GM21723 (cell line): ENCODE results near the gene TOX2.
"Not testable (repeated sequence)": the region's sequence is repeated elsewhere in the genome, so short reads cannot be mapped to it uniquely, and the experiment has no call there.

Source experiments
- ATAC-seq: cut with Tn5 transposase; IDR thresholded peaks from one replicate; pipeline ENCODE4 v1.9.1; 2021; ENCODE audit warnings: mild to moderate bottlenecking, moderate library complexity; ENCODE audit not compliant: unreplicated experiment

TOX2 gene

GRCh38 chr20:44029848-44030230 is 115.2 kb downstream of the TOX2 start:
- no peak for ATAC-seq

DNA sequence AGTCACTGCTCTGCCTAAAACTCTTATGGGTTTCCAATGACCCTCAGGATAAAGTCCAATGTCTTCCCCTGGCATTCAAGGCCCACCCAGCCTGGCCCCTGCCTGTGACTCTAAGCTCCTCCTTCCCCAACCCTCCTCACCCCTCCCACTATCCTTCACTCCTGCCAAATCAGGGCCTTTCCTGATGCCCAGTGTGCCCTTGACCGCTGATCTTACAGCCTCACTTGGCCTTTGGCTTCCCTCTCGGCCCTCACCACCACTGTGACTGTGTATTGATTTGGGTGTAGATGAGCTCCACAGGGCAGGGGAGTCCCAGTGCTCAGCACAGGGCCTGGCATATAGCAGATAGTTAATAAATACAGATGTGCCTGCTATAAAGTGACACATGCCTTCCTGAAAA is 115.7 kb downstream of the TOX2 start:
- no peak for ATAC-seq

DNA sequence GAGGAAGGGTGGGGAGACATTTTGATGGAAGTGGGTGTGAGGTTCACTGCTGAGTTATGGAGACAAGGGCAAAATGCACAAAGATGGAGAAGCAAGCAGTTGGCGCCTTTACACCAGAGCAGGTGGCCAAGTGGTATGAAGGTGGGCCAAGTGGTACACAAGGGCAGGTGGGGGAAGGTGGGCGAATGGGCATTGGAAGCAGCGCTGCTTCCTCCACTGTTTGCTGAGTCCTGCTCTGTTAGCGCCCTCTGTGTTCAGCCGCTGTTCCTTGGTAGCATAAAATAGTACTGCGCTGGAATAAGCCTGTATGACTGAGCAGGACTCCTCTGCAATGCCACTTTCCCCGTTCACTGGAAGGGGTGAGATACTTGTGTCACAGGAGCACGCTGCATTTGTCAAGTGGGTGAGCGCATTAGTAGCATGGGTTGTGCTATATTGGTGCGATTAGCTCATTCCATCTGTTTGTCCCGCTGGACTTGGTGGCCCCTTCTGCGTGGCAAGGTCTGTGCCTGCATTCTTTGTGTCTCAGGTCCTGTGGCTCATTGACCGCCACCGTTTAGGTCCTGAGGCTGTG is 116.4 kb downstream of the TOX2 start:
- no peak for ATAC-seq

- ATAC-seq, result no peak
Measured at GRCh38 chr20:44031781-44032582, 117.3 kb downstream of the TOX2 start.

- no peak for ATAC-seq
Measured at GRCh38 chr20:44032583-44033331, 118.1 kb downstream of the TOX2 start.

DNA sequence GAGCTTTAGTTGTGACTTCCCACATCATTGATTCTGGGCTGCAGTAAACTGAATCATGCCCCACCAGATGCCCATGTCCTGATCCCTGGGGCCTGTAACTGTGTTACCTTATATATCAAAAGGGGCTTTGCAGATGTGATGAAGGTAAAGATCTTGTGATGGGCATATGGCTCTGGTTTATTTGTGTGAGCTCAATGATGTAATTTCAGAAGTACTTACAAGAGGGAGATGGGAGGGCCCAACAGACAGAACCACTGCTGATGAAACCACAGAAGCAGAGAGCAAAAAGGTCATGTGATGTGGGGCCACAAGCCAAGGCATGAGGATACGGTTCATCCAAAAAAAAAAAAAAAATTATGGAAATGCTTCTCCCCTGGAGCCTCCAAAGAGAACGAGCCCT is 118.7 kb downstream of the TOX2 start:
- no peak for ATAC-seq

DNA sequence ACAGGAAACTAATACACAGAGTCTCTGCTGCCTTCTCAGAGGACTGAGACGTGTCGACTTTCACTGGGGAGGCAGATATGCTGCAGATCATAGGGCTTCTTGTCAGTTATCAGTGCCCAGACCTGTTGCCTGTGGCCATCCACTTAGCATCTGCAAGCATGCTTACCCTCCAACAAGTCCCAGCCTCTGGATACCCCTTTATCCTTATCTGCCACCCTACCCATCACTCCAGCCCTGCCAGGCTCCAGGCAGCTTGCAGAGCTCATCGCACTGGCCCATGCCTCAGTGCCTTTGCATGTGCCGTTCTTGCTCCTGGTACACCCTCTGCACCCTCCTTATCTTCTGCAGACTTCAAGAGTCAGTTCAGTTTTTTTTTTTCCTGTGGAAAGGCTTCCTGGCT is 119.2 kb downstream of the TOX2 start:
- ATAC-seq, result no peak

DNA sequence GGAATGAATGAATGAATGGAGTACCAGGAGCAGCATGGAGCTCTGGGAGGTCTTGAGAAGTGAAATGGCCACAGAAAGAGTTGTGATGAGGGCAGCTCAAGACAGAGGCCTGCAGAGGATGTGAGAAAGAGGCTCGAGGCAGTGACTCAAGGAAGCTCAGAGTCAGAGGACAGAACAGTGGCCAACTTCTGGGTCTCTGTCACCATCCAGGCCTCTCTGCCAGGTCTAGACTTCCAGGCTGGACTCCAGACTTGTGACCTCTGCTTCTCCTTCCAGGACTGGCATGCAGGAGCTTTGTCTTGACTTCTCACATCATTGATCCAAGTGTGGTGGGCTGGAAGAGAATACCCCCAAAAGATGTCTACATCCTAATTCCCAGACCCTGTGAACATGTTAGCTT is 119.8 kb downstream of the TOX2 start:
- ATAC-seq, result no peak

- ATAC-seq, result no peak
Measured at GRCh38 chr20:44034965-44035635, 120.4 kb downstream of the TOX2 start.

- ATAC-seq, result no peak
Measured at GRCh38 chr20:44035924-44036323, 121.3 kb downstream of the TOX2 start.

DNA sequence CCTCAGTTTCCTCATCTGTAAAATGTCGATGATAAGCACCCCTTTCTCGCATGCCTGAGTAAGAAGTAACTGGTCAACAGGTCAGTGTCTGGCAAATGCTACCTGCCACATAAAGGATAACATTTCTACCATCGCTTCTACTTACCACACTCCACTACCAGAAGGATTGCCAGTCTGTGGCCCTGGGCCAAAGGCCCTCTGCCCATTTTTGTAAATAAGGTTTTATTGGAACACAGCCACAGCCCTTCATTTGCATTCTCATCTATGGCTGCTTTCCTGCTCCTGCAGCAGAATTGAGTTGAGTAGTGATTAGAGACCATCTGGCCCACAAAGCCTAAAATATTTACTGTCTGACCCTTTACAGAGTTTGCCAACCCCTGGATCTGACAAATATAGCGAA is 121.8 kb downstream of the TOX2 start:
- ATAC-seq, result no peak

GRCh38 chr20:44038681-44039123 is 124.0 kb downstream of the TOX2 start:
- ATAC-seq, result no peak

GRCh38 chr20:44039147-44039546 is 124.5 kb downstream of the TOX2 start:
- ATAC-seq, result no peak

DNA sequence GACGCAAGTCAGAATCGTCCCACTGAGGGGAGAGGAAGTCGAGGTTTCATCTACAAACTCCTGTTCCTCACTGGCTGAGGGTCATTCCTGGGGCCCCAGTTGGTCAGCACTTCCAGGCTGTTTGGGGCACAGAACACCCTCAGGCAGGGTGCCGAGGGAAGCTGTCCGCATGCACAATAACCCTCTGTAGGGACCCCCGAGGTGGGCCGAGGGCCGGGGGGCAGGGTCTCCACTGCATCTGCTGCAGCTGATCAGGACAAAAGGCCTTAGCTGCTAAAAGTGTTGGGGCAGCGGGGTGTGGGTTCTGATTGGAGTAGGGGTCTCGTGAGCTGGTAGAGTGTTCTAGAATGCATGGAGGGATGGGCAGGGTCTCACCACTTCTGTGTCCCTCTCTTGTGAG is 125.1 kb downstream of the TOX2 start:
- ATAC-seq, result no peak

DNA sequence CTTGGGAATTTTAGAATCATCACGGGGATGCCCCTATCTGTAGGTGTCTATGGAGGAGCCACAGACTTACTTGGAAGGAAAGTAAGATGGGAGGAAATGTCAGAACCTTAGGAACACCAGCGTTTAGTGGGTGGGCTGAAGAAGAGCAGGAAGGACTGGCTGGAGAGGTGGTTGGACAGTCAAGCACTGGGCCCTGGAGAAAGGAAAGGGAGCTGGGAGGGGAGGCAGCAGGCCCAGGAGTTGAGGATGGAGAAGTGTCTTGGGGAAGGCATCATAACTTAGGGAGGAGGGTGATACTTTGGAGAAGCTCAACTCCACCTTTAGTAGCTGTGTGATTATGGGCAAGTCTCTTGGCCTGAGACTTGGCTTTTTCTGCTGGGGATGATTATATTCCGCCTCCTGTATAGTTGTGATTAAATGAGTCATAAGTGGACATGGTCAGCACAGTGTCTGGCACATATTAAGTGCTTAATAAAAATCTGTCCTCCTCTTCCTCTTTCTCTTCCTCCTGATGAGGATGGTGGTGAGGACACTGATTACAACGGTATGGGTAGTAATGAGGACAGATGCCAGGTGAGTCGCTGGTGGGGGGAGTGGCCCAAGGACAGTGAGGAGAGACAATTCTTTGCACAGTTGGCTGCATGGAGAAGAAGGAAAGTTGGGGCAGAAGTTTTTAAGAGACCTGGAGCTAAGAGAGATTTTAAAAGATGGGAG is 125.7 kb downstream of the TOX2 start:
- ATAC-seq, result no peak

- no peak for ATAC-seq
Measured at GRCh38 chr20:44041001-44041400, 126.3 kb downstream of the TOX2 start.

GRCh38 chr20:44044712-44045111 is 130.1 kb downstream of the TOX2 start:
- not testable (repeated sequence) for ATAC-seq

GRCh38 chr20:44050327-44050726 is 135.7 kb downstream of the TOX2 start:
- no peak for ATAC-seq

DNA sequence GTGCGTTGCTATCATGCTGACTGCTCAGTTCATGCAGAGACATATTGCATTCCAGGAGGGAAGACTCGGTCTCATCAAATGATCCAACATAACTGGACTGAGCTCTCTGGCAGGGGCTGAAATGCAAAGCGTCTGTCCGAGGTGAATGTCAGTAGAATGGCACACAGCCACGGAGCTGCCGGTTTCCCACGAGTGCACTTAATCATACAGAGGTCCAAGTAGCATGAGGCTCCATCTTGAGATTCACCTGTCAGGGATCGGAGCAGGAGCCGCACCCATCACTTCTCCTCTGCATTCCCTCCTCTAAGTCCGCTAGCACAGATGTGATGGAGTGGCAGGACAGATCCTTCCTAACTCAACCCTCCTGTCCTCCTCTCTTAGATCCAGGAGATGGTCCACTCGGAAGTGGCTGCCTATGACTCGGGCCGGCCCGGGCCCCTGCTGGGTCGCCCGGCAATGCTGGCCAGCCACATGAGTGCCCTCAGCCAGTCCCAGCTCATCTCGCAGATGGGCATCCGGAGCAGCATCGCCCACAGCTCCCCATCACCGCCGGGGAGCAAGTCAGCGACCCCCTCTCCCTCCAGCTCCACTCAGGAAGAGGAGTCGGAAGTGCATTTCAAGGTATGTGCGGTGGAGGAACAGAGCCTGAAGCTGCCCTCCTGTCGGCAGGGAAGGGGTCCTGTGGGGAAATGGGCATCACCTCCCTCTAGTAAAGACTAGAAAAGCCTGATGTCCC is 136.4 kb downstream of the TOX2 start:
- ATAC-seq, result no peak

- no peak for ATAC-seq
Measured at GRCh38 chr20:44051661-44052000, 137.0 kb downstream of the TOX2 start.
